H1 (cell line): ENCODE data around the gene LEO1. TPM values are rescaled to one million over a fixed set of nuclear protein-coding genes. Genes with fewer than 3 reads are reported as not detected.

ENCODE experiments used
- CTBP2 ChIP-seq: IDR thresholded peaks from 2 replicates; pipeline ENCODE4 v1.7.0; 2011; ENCODE audit warnings: borderline replicate concordance, mild to moderate bottlenecking, moderate library complexity, mixed read lengths, low read length; ENCODE audit not compliant: insufficient read depth, insufficient read length
- EP300 ChIP-seq, 2 experiments: IDR thresholded peaks; 1 replicate in 1 of 2; 2 replicates in 1 of 2; pipeline ENCODE4 v1.6.1; 2011 to 2012; ENCODE audit warnings: low read depth in 2 of 2, low read length in 2 of 2, mild to moderate bottlenecking in 2 of 2, borderline replicate concordance in 1 of 2, inconsistent platforms in 1 of 2, moderate library complexity in 1 of 2
- SIN3A ChIP-seq, 2 experiments: IDR thresholded peaks in 1 of 2; conservative IDR thresholded peaks in 1 of 2; 2 replicates each; pipeline ENCODE4 v1.6.1; 2011 to 2012; ENCODE audit warnings: low read length in 2 of 2, improper control_type of control experiment in 1 of 2, low read depth in 1 of 2, mild to moderate bottlenecking in 1 of 2
- polyA plus RNA-seq, 7 experiments: library from polyadenylated mRNA; depleted of rRNA in 3 of 7; stranded (reverse) in 5 of 7; unstranded in 2 of 7; fragments of >200 nt in 5 of 7; fragments of 200-250 nt in 2 of 7; gene quantifications; 1 replicate in 5 of 7; 2 replicates in 1 of 7; 4 replicates in 1 of 7; pipeline versions ENCODE4 v1.2.1 to v1.2.3, GENCODE V29; 2011 to 2013; ENCODE audit warnings: missing spikeins in 2 of 7, mixed read lengths in 2 of 7
- total RNA-seq: library from RNA; stranded (reverse); fragmentation: NEBNext Ultra II Directional; extraction: Animal tissue kit (Norgen Biotek cat#: 25700); gene quantifications from 2 replicates; pipeline ENCODE4 v1.2.1, GENCODE V29; 2021

The LEO1 gene
- total and polyA plus RNA-seq, 2 of the 8 experiments (the other 6 are each of a cell fraction or from before 2014, with no cell fraction given), result 1.6 to 27.4 TPM

GRCh38 chr15:52016316-52016715 is 44.7 kb upstream of the LEO1 start (continued):
- TF ChIP-seq EP300 (IDR thresholded peaks at IDR 0.05; ENCODE audit: borderline replicate concordance in 1 of 2, low read depth in 2 of 2, low read length in 2 of 2) (no peak), CTBP2 (no peak), SIN3A (conservative IDR thresholded peaks at IDR 0.05 in 1 of 2, IDR thresholded peaks at IDR 0.05 in 1 of 2; ENCODE audit: low read depth in 1 of 2, low read length in 2 of 2) (no peak)
